AG09319 (cell line): ENCODE data around the gene SCARB1.

ENCODE experiments used
- DNase-seq: peaks from one replicate; pipeline ENCODE4 v3.0.0-alpha.2; 2010; ENCODE audit warnings: low read depth; ENCODE audit errors: extremely low read depth
- TF ChIP-seq, protein P1 (sequence below): IDR thresholded peaks from 2 replicates; pipeline ENCODE4 v1.5.1; 2011; ENCODE audit warnings: low read depth, mild to moderate bottlenecking, inconsistent platforms, low read length, moderate library complexity

Gene SCARB1

DNA sequence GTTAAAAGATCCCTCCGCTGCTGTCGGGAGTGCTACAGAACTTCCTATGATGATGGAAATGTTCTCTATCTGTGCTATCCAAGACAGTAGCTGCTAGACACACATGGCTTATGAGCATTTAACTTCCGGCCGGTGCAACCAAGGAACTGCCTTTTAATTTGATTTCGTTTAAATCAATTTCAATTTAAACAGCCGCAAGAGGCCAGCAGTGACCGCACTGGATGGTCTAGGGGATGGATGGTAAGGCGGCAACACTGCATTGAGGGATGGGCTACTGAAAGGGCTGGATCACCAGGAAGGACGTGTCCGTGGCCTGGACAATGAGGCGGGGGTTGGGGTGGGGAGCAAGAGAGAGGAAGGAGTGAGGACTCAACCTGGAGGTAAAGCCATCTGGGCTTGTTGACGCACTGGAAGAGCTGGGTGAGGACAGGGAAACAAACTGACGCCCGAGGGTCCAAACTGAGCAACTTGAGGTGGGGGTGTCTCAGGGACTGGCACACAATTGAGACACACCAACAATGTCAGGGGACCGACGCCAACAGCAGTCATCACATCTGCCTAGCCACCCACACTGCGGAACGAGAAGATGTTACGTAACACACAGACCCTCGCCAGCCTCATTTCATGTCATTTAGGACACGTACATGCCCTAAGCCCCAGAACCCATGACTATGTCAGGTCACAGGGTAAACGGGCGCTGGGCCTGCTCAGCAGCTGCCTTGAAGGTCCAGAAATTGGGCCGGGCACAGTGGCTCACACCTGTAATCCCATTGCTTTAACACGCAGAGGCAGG lies 57.6 kb downstream of the SCARB1 start:
- DNase-seq = no peak
- TF ChIP-seq, protein P1, sequence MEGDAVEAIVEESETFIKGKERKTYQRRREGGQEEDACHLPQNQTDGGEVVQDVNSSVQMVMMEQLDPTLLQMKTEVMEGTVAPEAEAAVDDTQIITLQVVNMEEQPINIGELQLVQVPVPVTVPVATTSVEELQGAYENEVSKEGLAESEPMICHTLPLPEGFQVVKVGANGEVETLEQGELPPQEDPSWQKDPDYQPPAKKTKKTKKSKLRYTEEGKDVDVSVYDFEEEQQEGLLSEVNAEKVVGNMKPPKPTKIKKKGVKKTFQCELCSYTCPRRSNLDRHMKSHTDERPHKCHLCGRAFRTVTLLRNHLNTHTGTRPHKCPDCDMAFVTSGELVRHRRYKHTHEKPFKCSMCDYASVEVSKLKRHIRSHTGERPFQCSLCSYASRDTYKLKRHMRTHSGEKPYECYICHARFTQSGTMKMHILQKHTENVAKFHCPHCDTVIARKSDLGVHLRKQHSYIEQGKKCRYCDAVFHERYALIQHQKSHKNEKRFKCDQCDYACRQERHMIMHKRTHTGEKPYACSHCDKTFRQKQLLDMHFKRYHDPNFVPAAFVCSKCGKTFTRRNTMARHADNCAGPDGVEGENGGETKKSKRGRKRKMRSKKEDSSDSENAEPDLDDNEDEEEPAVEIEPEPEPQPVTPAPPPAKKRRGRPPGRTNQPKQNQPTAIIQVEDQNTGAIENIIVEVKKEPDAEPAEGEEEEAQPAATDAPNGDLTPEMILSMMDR = no peak

DNA sequence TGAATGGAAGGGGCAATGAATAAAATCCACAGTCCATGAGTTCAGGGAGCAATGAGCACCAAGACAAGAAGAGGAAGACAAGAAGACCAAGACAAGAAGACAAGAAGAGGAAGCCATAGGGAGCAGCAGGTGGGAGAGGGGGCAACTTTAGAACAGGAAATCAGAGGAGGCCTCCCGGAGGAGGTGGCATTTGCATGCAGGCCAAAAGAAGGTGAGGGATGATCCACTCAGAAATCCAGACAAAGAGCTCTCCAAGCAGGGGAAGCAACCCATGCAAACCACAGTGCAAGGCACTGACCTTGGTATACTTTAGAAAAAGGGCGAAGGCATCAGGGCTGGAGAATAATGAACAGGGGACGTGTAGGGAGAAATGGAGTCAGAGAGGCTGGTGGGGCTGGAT lies 58.6 kb downstream of the SCARB1 start:
- TF ChIP-seq, protein P1 = no peak
- DNase-seq = no peak

DNA sequence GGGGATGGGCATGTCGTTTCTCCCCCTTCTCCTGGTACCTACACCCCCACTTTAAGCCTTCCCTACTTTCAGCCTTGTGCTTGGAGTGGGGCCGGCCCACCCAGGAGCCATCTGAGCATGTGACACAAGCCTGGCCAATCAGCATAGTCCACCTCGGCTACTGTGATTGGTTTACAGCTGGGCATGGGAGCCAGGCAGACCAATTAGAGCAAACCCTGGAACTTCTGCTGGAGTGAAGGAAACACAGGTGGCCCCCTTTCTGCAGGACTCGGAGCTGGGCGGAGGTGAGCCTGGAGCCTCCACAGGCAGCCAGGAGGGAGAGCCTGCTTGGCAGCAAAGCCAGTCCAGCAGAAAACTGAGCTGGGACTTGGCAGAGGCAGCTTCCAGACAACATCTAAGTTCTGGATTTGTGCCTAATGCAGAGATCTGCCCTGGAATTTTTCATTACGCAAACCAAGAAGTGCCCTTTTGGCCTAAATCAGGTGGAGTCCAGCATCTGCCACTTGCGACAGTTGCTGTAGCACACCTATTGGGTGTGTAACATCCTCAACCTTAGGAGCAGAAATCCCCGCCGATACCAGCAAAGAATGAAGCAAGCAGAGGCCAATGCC lies 59.5 kb downstream of the SCARB1 start:
- TF ChIP-seq, protein P1 = no peak; the same call in 1 of the 2 replicates
- peak; percentile 29 for DNase-seq

DNA sequence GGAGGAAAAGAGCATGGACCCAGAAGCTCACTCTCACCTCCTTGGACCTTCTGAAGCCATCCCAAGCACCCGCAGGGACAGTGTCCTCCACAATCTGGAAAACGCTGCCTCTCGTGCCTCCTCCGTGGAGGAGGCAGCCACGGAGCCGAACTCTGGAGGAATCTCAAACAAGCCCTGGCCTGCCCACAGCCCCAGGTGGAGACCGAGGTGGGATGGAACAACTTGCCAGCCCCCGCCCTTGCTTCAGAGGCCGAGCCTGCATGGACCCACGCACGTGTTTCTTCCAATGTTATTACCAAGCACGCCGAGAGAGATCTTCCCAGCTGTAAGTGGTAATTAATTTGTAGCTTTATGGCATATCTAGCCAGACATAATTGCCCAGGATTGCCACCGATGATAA lies 61.3 kb downstream of the SCARB1 start:
- no peak for DNase-seq
- TF ChIP-seq, protein P1 = no peak

DNA sequence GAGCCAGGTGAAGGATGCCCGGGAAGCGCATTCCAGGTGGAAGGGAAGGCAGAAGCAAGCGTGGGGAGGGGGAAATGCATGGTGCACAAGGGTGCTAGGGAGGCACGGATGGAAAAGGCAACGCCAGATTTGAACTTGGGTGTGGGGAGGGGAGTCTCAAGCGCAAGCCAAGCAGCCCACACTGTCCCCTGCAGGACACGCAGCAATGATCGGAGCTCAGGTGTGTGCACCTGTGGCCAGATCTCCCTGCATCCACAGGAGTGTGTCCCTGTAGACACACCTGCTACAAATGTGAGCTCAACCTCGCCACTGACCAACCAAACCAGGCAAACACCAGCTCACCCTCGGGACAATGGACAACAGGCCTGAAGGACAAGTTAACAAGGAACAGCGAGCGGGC lies 63.2 kb downstream of the SCARB1 start:
- TF ChIP-seq, protein P1 = no peak
- no peak for DNase-seq

DNA sequence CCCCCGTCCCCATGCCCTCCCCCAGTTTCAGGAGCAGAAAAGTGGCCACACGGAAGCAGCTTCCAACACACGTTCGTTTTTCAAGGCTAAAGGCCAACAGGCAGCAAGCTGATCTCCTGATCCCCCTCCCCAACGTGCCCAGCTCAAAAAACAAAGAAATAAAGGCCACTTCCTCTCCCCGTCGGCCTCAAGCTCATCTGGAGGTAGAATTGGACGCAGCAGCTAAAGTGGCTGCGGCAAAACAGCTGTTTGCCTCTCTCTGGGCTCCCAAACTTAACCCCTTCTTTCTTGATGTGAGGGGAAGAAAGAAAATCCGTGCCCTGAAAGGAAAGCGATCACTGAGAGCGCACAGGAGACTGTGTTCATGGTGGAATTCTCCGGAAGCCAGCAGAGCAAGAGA lies 66.3 kb downstream of the SCARB1 start:
- TF ChIP-seq, protein P1 = no peak

DNA sequence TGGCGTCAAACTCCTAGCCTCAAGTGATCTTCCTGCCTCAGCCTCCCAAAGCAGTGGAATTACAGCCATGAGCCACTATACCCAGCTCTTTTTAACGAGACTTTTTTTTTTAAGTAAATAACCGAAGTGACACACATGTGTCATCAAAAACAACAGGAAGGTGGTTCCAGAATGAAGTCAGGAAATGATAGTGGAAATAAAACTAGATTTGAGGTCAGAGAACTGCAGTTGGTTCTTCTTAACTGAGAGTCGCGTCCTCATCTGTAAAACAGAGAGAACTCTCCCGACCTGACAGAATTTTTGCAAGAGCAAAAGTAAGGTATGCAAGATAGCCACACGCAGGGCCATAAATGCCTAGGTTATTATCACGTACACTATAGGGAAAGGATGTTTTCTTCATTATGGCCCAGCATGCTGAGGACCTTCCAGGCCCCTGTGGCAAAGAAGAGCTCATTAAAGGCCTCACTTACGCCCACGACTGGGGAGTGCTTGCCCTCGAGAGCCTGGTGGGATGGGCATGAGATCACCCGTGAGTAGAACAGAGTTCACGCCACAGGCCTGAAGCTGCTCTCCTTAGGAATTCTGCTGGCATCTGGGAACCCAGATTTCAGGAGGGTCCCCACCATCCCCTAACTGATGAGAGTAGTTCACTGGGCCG lies 67.2 kb downstream of the SCARB1 start:
- TF ChIP-seq, protein P1 = no peak
- no peak for DNase-seq

More for the DNA sequence above, 66.3 kb downstream of the SCARB1 start:
- no peak for DNase-seq
